GM12801 (cell line): ENCODE results near the gene MTERF4.

Experiments used
- CTCF ChIP-seq: IDR thresholded peaks from one replicate; pipeline ENCODE4 v1.5.1; 2011; ENCODE audit warnings: control low read depth; ENCODE audit not compliant: insufficient read length; ENCODE audit errors: extremely low read depth

MTERF4 gene

GRCh38 chr2:241115361-241115760, 13.3 kb upstream of the MTERF4 start:
- TF ChIP-seq CTCF = no peak

- TF ChIP-seq CTCF = no peak
Measured at GRCh38 chr2:241114836-241115235, 12.7 kb upstream of the MTERF4 start.

DNA sequence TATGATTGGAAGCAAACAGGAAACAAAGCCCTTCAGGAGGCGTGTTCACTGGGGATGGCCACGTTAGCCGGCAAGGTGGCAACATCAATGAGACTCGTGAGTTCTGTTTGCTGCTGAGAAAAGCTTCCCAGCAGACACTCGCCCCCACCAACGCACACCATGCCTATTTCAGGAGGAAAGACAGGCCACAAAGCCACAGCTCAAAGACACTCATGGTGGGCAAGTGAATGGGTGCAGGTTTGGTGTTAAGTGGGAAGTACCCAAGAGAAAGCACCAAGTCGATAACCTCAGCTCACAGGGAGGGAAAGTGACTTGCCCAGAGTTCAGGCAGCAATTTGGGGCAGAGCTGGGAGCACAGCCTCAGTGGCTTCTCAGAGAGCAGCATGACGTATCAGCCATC, 10.5 kb upstream of the MTERF4 start:
- TF ChIP-seq CTCF = no peak

DNA sequence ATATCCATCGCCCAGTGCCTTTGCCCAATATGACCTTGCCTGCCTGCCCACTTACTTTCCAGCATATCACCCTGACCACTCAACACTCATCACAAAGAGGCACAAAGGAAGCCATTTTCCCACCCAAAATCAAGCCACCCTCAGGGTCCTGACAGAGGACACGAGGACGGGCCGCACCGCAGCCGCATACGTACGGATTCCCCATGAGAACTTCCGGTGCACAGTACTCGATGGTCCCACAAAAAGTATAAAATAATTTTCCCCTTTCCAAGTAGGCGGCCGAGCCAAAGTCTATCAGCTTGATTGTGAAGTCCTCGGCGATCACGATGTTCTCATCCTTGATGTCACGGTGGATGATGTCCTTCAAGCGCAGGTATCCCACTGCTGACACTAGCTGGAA, 10.0 kb upstream of the MTERF4 start:
- TF ChIP-seq CTCF = no peak

- TF ChIP-seq CTCF = no peak
Measured at GRCh38 chr2:241111440-241111805, 9.3 kb upstream of the MTERF4 start.

- no peak for TF ChIP-seq CTCF
Measured at GRCh38 chr2:241110607-241111439, 8.7 kb upstream of the MTERF4 start.

DNA sequence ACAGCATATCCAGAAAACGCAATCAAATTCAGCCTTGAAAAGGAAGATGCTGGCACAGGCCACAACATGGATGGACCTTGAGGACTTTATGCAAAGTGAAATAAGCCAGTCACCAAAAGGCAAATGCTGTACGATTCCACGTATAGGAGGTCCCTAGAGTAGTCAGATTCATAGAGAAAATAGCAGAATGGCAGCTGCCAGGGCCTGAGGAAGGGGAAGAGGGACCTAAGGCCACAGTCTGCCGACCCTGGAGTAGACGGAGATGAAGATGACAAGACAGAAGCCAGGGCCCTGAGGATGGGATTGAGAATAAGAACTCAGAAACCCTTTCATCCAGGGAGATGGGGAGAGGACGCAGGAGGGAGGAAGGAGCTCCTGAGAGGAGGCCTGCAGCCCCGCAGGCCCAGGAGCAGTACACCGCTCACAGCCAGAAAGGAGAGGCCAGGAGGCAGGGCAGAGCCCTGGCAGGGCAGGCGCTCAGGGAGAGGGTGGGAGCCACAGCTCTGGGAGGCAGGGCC, 8.1 kb upstream of the MTERF4 start:
- no peak for TF ChIP-seq CTCF
